Lung (tissue), 12 donors: ENCODE measurements around the gene TEX29. TPM values are rescaled to one million over a fixed set of nuclear protein-coding genes. Genes with fewer than 3 reads are reported as not detected.

ENCODE experiments used
- ATAC-seq: fragments of 200-7000 bp; cut with Tn5 transposase; one replicate; pipeline ENCODE4 v1.9.1; 2020; ENCODE audit warnings: moderate number of reproducible peaks; ENCODE audit not compliant: insufficient read depth, low FRiP score
- DNase-seq, 3 donors: peaks; one replicate each; pipeline ENCODE4 v3.0.0-alpha.2; 2013 to 2017
- H3K27ac ChIP-seq, 2 donors: one replicate each; pipeline ENCODE4 v1.5.1; 2013; ENCODE audit warnings: mild to moderate bottlenecking in 2 of 2, moderate library complexity in 2 of 2, control low read depth in 1 of 2, inconsistent platforms in 1 of 2, low read depth in 1 of 2, low read length in 1 of 2
- H3K27me3 ChIP-seq, 3 donors: one replicate each; pipeline ENCODE4 v1.5.1; 2013; ENCODE audit warnings: low read length in 2 of 3; ENCODE audit not compliant: control insufficient read depth in 3 of 3, insufficient read depth in 3 of 3
- H3K36me3 ChIP-seq, 4 donors: one replicate each; pipeline ENCODE4 v1.5.1; 2013; ENCODE audit warnings: low read length in 4 of 4, mild to moderate bottlenecking in 1 of 4, moderate library complexity in 1 of 4; ENCODE audit not compliant: control insufficient read depth in 4 of 4, insufficient read depth in 4 of 4
- H3K4me1 ChIP-seq, 5 donors: one replicate each; pipeline ENCODE4 v1.5.1; 2013; ENCODE audit warnings: low read length in 5 of 5, mild to moderate bottlenecking in 2 of 5, moderate library complexity in 1 of 5; ENCODE audit not compliant: control insufficient read depth in 5 of 5, insufficient read depth in 5 of 5
- H3K4me3 ChIP-seq: one replicate; pipeline ENCODE4 v1.5.1; 2013; ENCODE audit warnings: mild to moderate bottlenecking, control low read depth, moderate library complexity
- H3K9ac ChIP-seq, 2 donors: one replicate each; pipeline ENCODE4 v1.5.1; 2013; ENCODE audit warnings: low read length in 2 of 2, control low read depth in 1 of 2; ENCODE audit not compliant: insufficient read depth in 1 of 2
- H3K9me3 ChIP-seq, 4 donors: one replicate each; pipeline ENCODE4 v1.5.1; 2013; ENCODE audit warnings: low read length in 3 of 4, mild to moderate bottlenecking in 1 of 4, moderate library complexity in 1 of 4; ENCODE audit not compliant: control insufficient read depth in 4 of 4, insufficient read depth in 3 of 4
- CTCF ChIP-seq: IDR thresholded peaks from 2 replicates; pipeline ENCODE4 v1.5.1; 2012; ENCODE audit warnings: mild to moderate bottlenecking; ENCODE audit errors: control extremely low read depth, extremely low read depth
- WGBS, 2 donors: extraction: QIAGEN DNeasy Blood & Tissue Kit; methylation state at CpG; one replicate each; pipeline ENCODE4 v1.1.7; 2013; 5-methylcytosine and 5-hydroxymethylcytosine counted together
- polyA plus RNA-seq, 2 donors: library from polyadenylated mRNA; stranded (reverse); fragments of 200-250 nt; gene quantifications; one replicate each; pipeline ENCODE4 v1.2.1, GENCODE V29; 2013
- total RNA-seq, 2 donors: library from RNA; depleted of rRNA in 1 of 2; stranded (reverse); fragments of >200 nt in 1 of 2; gene quantifications; one replicate each; pipeline ENCODE4 v1.2.1, GENCODE V29; 2014 to 2021
- donor health status: control.
- donor health status: control.
- donor health status: Bipolar disorder and iron deficiency.
- donor health status: healthy.
- donor health status: DM: yes; HTN: yes; CAD: no.

Gene TEX29
- total and polyA plus RNA-seq, 4 donors: 0.19 to 0.79 (median 0.25) TPM; not detected in 1

- no peak for TF ChIP-seq CTCF
Measured at GRCh38 chr13:111387945-111388600, 67.6 kb downstream of the TEX29 start.

GRCh38 chr13:111388851-111389500 is 68.5 kb downstream of the TEX29 start:
- no peaks in the 10 kb centered on the region for H3K36me3 ChIP-seq
- DNase-seq (no peak), ATAC-seq (no peak)
- peaks cover 0 to 4% (median 0%) of the 10 kb centered on the region in 3 donors for H3K27me3 ChIP-seq
- H3K4me3 ChIP-seq: no peak overlapping the region
- no peak overlapping the region for H3K27ac ChIP-seq
- 82 to 92% methylated on average over 19 of the region's 19 CpGs for WGBS, 2 donors
- peaks cover 0 to 22% (median 0%) of the 10 kb centered on the region in 5 donors for H3K4me1 ChIP-seq
- TF ChIP-seq CTCF: no peak
- no peaks in the 10 kb centered on the region for H3K9me3 ChIP-seq
- no peak overlapping the region for H3K9ac ChIP-seq

More at GRCh38 chr13:111387945-111388600, 67.6 kb downstream of the TEX29 start:
- 81 to 87% methylated on average over 18 of the region's 18 CpGs for WGBS, 2 donors
- Histone ChIP-seq H3K27ac (no peak overlapping the region), H3K27me3 (peaks cover 0 to 4% (median 0%) of the 10 kb centered on the region in 3 donors), H3K4me3 (no peak overlapping the region), H3K9ac (no peak overlapping the region), H3K9me3 (no peaks in the 10 kb centered on the region), H3K4me1 (peaks cover 0 to 16% (median 0%) of the 10 kb centered on the region in 5 donors), H3K36me3 (no peaks in the 10 kb centered on the region)
- DNase-seq (no peak), ATAC-seq (no peak)

- Histone ChIP-seq H3K27ac (no peak overlapping the region), H3K27me3 (no peaks in the 10 kb centered on the region), H3K36me3 (no peaks in the 10 kb centered on the region), H3K9ac (no peak overlapping the region), H3K9me3 (no peaks in the 10 kb centered on the region), H3K4me1 (peaks cover 0 to 22% (median 0%) of the 10 kb centered on the region in 5 donors), H3K4me3 (no peak overlapping the region)
- TF ChIP-seq CTCF: no peak
- 71 to 82% methylated on average over 21 of the region's 21 CpGs for WGBS, 2 donors
- DNase-seq: no peak
- ATAC-seq: no peak
Measured at GRCh38 chr13:111389621-111390521, 69.4 kb downstream of the TEX29 start.
